Measurements from ENCODE around the gene MAJIN. TPM values are rescaled to one million over a fixed set of nuclear protein-coding genes. Genes with fewer than 3 reads are reported as not detected.

MAJIN gene
- total and polyA plus RNA-seq, 10 of the 15 experiments (the other 5 are each of a cell fraction or from before 2014, with no cell fraction given), result 0.10 TPM; not detected in 9

GRCh38 chr11:64916040-64916774 is 55.7 kb downstream of the MAJIN start (continued):
- TF ChIP-seq IRF5 (IDR thresholded peaks at IDR 0.05; ENCODE audit: borderline replicate concordance) (no peak), SP1 (IDR thresholded peaks at IDR 0.05; ENCODE audit: low read depth, low read length) (peak; percentile 18), PKNOX1 (IDR thresholded peaks at IDR 0.05) (peak; percentile 55; the same call in 1 of the 2 replicates), NFYA (IDR thresholded peaks at IDR 0.05; ENCODE audit: borderline replicate concordance, low read depth, low read length) (no peak), MEF2A (IDR thresholded peaks at IDR 0.05; ENCODE audit: insufficient read depth, low read depth, low read length) (no peak), RELA (IDR thresholded peaks at IDR 0.05; ENCODE audit: borderline replicate concordance, partially characterized antibody) (no peak), ATF2 (IDR thresholded peaks at IDR 0.05; ENCODE audit: low read length) (no peak), RAD21 (IDR thresholded peaks at IDR 0.05; ENCODE audit: insufficient read depth, low read depth, low read length) (no peak), IKZF2 (IDR thresholded peaks at IDR 0.05) (peak; percentile 53 to 67), HSF1 (IDR thresholded peaks at IDR 0.05; ENCODE audit: low read depth, low read length) (no peak), TBL1XR1 (IDR thresholded peaks at IDR 0.05; ENCODE audit: low read depth, low read length) (peak; percentile 72; the same call in 1 of the 2 replicates), BHLHE40 (IDR thresholded peaks at IDR 0.05; ENCODE audit: borderline replicate concordance in 1 of 2, low read depth in 2 of 2, low read length in 1 of 2) (peak; percentile 71 to 83), CUX1 (IDR thresholded peaks at IDR 0.05; ENCODE audit: insufficient replicate concordance, low read depth, low read length) (no peak), USF2 (IDR thresholded peaks at IDR 0.05; ENCODE audit: borderline replicate concordance, low read depth, low read length) (no peak), NR2C2 (IDR thresholded peaks at IDR 0.05; ENCODE audit: borderline replicate concordance, control insufficient read depth, insufficient read length, low read depth) (no peak), NR2F1 (conservative IDR thresholded peaks at IDR 0.05) (peak; percentile 97), LARP7 (IDR thresholded peaks at IDR 0.05) (no peak), ZSCAN29 (IDR thresholded peaks at IDR 0.05) (no peak)
